GM18909 (cell line): ENCODE results near the gene INF2.

Source experiments
- ATAC-seq: cut with Tn5 transposase; IDR thresholded peaks from one replicate; pipeline ENCODE4 v1.9.1; 2021; ENCODE audit warnings: mild to moderate bottlenecking; ENCODE audit not compliant: unreplicated experiment, poor library complexity

The INF2 gene

GRCh38 chr14:104687601-104688504 lies 1.6 kb upstream of the INF2 start:
- no peak for ATAC-seq

- ATAC-seq: no peak
Observed at GRCh38 chr14:104688505-104689108, 811 bp upstream of the INF2 start.

- peak; percentile 13 for ATAC-seq
Observed at GRCh38 chr14:104689881-104690711, 678 bp downstream of the INF2 start.

GRCh38 chr14:104690861-104691455 lies 1.5 kb downstream of the INF2 start:
- no peak for ATAC-seq

GRCh38 chr14:104691546-104692260 lies 2.3 kb downstream of the INF2 start:
- no peak for ATAC-seq

GRCh38 chr14:104692261-104692938 lies 3.0 kb downstream of the INF2 start:
- no peak for ATAC-seq

GRCh38 chr14:104692939-104693315 lies 3.5 kb downstream of the INF2 start:
- ATAC-seq: no peak

- no peak for ATAC-seq
Observed at GRCh38 chr14:104693482-104694431, 4.3 kb downstream of the INF2 start.

- no peak for ATAC-seq
Observed at GRCh38 chr14:104694475-104694950, 5.1 kb downstream of the INF2 start.

- ATAC-seq: no peak
Observed at GRCh38 chr14:104694991-104695659, 5.7 kb downstream of the INF2 start.

GRCh38 chr14:104695660-104696000 lies 6.2 kb downstream of the INF2 start:
- no peak for ATAC-seq

GRCh38 chr14:104696671-104697316 lies 7.4 kb downstream of the INF2 start:
- ATAC-seq: no peak

- ATAC-seq: no peak
Observed at GRCh38 chr14:104697317-104697703, 7.9 kb downstream of the INF2 start.

- no peak for ATAC-seq
Observed at GRCh38 chr14:104697892-104698583, 8.6 kb downstream of the INF2 start.

GRCh38 chr14:104698688-104699425 lies 9.4 kb downstream of the INF2 start:
- no peak for ATAC-seq

GRCh38 chr14:104699426-104699748 lies 10.0 kb downstream of the INF2 start:
- no peak for ATAC-seq
